ENCODE measurements around the gene ZNF580. TPM values are rescaled to one million over a fixed set of nuclear protein-coding genes. Genes with fewer than 3 reads are reported as not detected.

The ZNF580 gene
- total RNA-seq, 1 donor from 2014 or later, result 50.9 TPM

DNA sequence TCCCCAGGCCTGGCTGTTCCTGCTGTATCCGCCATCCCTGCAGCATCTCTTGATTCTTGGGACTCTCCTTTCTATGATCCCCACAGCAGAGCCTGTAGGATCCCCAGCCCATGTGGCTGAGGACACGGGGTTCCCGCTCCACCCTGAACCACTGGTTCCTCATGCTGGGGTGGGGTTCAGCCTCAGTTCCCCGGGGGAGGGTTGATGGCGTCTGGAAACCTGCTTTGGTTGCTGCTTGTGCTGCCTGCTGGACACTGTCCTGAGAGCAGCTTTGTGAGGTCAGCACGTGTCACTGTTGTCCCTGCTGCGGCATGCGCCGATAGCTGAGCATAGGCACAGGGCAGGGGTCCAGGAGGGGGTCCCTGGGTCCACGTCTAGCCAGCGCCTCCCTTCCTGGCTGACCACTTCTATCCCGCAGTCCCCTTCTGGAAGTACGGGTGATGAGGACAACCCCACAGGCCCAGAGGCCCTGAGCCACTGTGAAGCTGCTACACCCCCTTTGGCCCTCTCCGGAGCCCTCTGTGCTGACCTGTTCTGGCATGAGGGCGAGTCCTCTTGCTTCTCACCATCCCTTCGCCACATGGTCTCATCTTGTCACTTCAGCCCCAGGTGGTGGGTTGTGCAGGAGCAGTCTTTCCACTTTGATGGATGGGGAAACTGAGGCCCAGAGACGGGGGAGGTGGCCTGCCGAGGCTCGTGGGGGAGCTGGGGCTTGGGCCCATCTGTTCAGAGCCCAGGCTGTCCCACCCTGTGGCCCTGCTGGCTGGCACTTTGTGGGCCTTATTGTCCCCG is 39.7 kb downstream of the ZNF580 start:
- TF ChIP-seq, protein P1, sequence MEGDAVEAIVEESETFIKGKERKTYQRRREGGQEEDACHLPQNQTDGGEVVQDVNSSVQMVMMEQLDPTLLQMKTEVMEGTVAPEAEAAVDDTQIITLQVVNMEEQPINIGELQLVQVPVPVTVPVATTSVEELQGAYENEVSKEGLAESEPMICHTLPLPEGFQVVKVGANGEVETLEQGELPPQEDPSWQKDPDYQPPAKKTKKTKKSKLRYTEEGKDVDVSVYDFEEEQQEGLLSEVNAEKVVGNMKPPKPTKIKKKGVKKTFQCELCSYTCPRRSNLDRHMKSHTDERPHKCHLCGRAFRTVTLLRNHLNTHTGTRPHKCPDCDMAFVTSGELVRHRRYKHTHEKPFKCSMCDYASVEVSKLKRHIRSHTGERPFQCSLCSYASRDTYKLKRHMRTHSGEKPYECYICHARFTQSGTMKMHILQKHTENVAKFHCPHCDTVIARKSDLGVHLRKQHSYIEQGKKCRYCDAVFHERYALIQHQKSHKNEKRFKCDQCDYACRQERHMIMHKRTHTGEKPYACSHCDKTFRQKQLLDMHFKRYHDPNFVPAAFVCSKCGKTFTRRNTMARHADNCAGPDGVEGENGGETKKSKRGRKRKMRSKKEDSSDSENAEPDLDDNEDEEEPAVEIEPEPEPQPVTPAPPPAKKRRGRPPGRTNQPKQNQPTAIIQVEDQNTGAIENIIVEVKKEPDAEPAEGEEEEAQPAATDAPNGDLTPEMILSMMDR (IDR thresholded peaks at IDR 0.05; ENCODE audit: unreplicated experiment), result no peak
- Mint-ChIP-seq H3K4me3 (no peak overlapping the region), H3K27ac (no peak overlapping the region), H3K36me3 (peaks cover 19% of the 10 kb centered on the region), H3K9me3 (no peaks in the 10 kb centered on the region), H3K4me1 (peaks cover 20% of the 10 kb centered on the region), H3K27me3 (ENCODE audit: low read depth) (no peaks in the 10 kb centered on the region)
- no peak for DNase-seq (ENCODE audit: low spot score in 2 of 2, unreplicated experiment in 2 of 2)

DNA sequence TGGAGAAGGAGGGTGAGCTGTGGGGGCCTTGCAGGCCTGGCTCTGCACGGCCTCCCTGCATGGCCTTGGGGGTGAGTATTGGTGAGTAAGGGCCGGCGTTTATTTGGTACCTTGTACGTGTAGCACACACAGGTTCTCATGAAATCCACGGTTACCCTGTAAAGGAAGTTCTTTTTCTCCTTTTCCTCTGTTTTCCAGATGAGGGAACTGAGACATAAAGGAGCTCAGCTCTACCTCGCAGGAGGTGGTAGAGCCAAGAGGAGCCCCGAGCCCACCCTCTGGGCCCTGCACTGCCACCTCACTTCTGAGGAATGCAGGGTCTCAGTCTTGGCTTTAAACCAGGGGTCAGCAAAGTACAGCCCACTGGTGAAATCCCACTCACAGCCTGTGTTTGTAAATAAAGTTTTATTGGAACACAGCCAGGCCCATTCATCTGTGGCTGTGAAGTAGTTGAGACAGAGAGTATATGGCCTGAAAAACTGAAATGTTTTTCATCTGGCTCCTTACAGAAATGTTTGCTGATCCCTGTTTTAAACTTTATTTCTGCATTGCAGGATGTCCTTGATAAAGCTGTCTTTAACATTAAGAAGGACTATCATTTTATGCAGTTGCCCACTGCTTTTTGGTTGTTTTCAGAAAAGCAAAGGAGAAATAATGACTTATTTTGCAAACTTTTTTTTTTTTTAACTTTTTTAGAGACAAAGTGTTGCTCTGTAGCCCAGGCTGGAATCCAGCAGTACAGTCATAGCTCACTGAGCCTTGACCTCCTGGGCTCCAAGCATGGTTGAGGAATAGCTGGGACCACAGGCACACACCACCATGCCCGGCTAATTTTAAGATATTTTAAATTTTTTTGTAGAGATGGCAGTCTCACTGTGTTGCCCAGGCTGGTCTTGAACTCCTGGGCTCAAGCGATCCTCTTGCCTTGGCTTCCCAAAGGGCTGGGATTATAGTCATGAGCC is 40.6 kb downstream of the ZNF580 start:
- TF ChIP-seq, protein P1 (IDR thresholded peaks at IDR 0.05; ENCODE audit: unreplicated experiment), result no peak
- Mint-ChIP-seq H3K27ac (no peak overlapping the region), H3K4me3 (no peak overlapping the region), H3K4me1 (peaks cover 13% of the 10 kb centered on the region), H3K36me3 (peaks cover 19% of the 10 kb centered on the region), H3K9me3 (no peaks in the 10 kb centered on the region), H3K27me3 (ENCODE audit: low read depth) (no peaks in the 10 kb centered on the region)
- DNase-seq (ENCODE audit: low spot score in 2 of 2, unreplicated experiment in 2 of 2), result no peak

DNA sequence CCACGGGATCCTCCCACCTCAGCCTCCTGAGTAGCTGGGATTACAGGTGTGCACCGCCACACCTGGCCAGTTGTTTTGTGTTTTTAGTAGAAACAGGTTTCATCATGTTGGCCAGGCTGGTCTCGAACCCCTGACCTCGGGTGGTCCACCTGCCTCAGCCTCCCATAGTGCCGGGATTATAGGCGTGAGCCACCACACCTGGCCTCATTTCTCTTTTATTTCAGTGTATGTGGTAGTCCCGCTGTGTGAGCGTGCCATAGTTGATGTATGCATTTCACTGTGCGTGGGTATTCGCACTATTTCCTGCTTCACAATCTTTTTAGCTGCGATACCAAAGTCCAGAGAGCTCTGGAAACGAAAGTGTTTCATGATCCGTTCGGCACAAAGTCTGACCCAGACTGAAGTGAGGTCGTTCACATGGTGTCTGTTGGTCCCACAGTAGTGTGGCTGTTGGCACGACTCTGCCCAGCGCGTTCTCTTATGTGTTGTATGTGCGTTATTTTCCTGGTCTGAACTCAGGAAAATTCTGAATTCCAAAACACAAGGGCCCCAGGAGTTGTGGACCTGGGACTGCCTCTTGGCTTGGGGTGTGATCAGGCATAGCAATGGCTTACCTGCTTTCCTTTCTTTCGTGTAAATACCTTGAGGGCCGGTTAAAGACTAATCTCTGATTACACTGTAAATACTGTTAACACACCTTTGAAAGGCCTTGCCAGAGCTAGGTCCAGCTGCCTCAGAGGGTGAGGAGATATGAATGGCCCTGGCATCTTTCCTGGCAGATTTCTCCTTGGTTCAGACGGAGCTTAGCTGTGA is 42.9 kb downstream of the ZNF580 start:
- peaks cover 19% of the 10 kb centered on the region for H3K36me3 Mint-ChIP-seq
- TF ChIP-seq, protein P1 (IDR thresholded peaks at IDR 0.05; ENCODE audit: unreplicated experiment), result no peak
- no peak for DNase-seq (ENCODE audit: low spot score in 2 of 2, unreplicated experiment in 2 of 2)

DNA sequence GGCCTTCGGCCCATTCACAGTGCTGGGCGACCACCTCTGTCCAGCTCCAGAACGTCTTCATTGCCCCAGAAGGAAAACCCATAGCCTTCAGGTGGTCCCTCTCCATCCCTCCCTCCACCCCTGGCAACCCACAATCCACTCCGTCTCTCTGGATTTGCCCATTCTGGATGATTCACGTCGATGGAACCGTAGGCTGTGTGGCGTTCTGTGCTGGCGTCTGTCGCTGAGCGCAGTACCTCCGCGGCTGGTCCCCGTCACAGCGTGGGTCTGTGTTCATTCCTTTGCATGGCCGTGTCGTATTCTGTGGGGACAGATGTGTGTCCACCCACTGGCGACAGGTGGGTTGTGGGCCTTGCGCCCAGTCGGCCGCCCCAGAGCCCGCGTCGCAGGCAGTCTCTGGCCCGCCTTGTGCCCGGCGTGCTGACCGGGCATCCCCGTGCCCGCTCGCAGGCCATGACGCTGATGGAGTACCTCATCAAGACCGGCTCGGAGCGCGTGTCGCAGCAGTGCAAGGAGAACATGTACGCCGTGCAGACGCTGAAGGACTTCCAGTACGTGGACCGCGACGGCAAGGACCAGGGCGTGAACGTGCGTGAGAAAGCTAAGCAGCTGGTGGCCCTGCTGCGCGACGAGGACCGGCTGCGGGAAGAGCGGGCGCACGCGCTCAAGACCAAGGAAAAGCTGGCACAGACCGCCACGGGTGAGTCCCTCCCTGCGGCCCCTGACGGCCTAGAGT is 44.3 kb downstream of the ZNF580 start:
- H3K36me3 Mint-ChIP-seq, result peaks cover 19% of the 10 kb centered on the region
- H3K27me3 Mint-ChIP-seq (ENCODE audit: low read depth), result no peaks in the 10 kb centered on the region
- no peak overlapping the region for H3K4me3 Mint-ChIP-seq
- TF ChIP-seq, protein P1 (IDR thresholded peaks at IDR 0.05; ENCODE audit: unreplicated experiment), result no peak
- H3K9me3 Mint-ChIP-seq, result no peaks in the 10 kb centered on the region
- DNase-seq (ENCODE audit: low spot score in 2 of 2, unreplicated experiment in 2 of 2), result no peak
- no peaks in the 10 kb centered on the region for H3K4me1 Mint-ChIP-seq
- H3K27ac Mint-ChIP-seq, result no peak overlapping the region

More for the DNA sequence above, 42.9 kb downstream of the ZNF580 start:
- Mint-ChIP-seq H3K4me3 (no peak overlapping the region), H3K27ac (no peak overlapping the region), H3K27me3 (ENCODE audit: low read depth) (no peaks in the 10 kb centered on the region), H3K9me3 (no peaks in the 10 kb centered on the region), H3K4me1 (no peaks in the 10 kb centered on the region)

DNA sequence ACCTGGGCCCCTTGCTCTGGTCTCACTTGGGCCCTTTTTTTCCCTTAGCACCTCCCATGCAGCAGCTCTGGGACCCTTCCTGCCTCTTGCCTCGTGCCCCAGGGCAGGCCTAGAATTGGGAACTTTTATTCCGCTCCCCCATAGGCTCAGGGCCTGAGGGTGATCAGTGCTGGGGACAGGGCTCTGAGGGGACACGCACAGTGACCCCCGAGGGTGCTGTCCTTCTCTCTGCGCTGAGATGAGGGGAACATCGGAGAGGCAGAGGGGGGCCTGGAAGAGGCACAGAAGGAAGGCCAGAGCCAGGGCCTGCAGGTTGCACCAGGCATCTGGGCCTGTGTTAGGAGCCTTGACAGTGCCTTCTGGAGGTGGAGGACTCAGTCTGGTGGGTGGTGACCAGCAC is 45.0 kb downstream of the ZNF580 start:
- no peak overlapping the region for H3K4me3 Mint-ChIP-seq
- H3K4me1 Mint-ChIP-seq, result no peaks in the 10 kb centered on the region
- TF ChIP-seq, protein P1 (IDR thresholded peaks at IDR 0.05; ENCODE audit: unreplicated experiment), result no peak
- H3K27me3 Mint-ChIP-seq (ENCODE audit: low read depth), result no peaks in the 10 kb centered on the region
- H3K9me3 Mint-ChIP-seq, result no peaks in the 10 kb centered on the region
- no peak for DNase-seq (ENCODE audit: low spot score in 2 of 2, unreplicated experiment in 2 of 2)
- peaks cover 13% of the 10 kb centered on the region for H3K36me3 Mint-ChIP-seq
- no peak overlapping the region for H3K27ac Mint-ChIP-seq
